PC-9 (cell line): ENCODE measurements around the gene ARHGAP42.

Experiments
- CTCF ChIP-seq: fragments of 200-600 bp; sonication (generic); conservative IDR thresholded peaks from 2 replicates; pipeline ENCODE4 v1.6.1; 2017; ENCODE audit warnings: mixed run types, antibody characterized with exemption, mild to moderate bottlenecking, moderate library complexity
- EZH2 ChIP-seq: fragments of 200-600 bp; sonication (generic); IDR thresholded peaks from 2 replicates; pipeline ENCODE4 v1.8.0; 2017; ENCODE audit warnings: antibody characterized with exemption, low read depth

DNA sequence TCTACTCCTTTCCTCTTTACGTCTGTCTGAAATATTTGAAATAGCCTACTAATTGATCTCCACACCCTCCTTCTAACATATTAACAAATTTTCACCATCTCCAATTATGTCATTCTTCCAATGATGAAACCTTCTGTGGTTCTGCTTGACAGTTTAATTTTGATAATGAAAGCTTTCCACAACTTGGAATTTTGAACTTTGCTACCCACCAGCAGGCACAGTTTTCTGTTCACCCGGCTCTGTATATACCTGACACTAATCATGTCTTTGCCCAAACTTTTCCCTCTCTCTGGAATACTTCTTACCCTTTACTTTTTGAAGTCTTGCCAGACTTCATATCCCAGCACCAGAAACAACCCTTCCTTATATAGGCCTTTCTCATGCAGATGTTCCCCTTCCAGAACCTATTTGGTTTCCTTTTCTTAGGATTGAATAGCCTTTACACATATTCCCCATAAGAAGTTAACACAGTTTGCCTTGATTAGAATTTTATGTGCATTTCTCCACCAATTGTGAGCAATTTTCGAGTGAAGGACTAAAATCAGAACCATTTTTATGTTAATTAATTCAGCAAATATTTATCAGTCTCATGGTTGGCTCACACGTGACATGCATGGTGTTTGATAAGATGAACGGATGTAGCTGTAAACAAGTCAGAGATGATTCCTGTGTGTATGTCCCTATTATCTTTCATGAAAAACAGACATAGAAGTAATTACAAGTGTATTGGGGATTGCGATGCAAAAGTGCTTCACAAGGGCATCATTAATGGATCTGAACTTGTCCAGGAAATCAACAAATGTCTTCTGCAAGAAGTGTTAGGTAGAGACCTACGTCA, 173.4 kb downstream of the ARHGAP42 start:
- TF ChIP-seq EZH2 (no peak), CTCF (no peak)
